Measurements from ENCODE around the gene TBC1D30. TPM values are rescaled to one million over a fixed set of nuclear protein-coding genes. Genes with fewer than 3 reads are reported as not detected.

Gene TBC1D30
- total and polyA plus RNA-seq, 11 donors, result 0.15 to 2.9 (median 0.67) TPM

DNA sequence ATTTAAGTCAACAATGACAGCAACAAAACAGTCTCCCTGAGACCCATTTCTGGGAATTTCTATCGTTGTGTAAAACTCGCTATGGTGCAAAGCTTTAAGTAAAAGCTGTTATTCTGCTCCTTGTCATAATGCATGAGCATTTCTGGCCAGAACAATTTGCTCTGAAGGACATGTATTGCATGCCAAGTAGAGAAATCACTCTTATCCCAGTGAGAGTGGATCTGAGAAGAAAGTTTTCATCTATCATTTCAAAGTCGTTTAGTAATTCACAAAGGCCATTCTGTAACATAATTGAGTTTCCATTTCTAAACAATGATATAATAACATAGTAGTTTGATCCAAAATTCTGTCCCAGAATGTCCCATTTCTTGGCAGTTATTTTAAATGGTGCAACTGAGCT, 86.6 kb downstream of the TBC1D30 start:
- no peaks in the 10 kb centered on the region for H3K27me3 ChIP-seq
- TF ChIP-seq, protein P1, sequence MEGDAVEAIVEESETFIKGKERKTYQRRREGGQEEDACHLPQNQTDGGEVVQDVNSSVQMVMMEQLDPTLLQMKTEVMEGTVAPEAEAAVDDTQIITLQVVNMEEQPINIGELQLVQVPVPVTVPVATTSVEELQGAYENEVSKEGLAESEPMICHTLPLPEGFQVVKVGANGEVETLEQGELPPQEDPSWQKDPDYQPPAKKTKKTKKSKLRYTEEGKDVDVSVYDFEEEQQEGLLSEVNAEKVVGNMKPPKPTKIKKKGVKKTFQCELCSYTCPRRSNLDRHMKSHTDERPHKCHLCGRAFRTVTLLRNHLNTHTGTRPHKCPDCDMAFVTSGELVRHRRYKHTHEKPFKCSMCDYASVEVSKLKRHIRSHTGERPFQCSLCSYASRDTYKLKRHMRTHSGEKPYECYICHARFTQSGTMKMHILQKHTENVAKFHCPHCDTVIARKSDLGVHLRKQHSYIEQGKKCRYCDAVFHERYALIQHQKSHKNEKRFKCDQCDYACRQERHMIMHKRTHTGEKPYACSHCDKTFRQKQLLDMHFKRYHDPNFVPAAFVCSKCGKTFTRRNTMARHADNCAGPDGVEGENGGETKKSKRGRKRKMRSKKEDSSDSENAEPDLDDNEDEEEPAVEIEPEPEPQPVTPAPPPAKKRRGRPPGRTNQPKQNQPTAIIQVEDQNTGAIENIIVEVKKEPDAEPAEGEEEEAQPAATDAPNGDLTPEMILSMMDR (IDR thresholded peaks at IDR 0.05), result no peak
- TF ChIP-seq POLR2A (IDR thresholded peaks at IDR 0.05), result no peak
- ATAC-seq (no peak), DNase-seq (no peak)
- intact Hi-C loops (cut with DNase I), result no loop called here
- H3K36me3 ChIP-seq, result no peaks in the 10 kb centered on the region
- no peaks in the 10 kb centered on the region for H3K9me3 ChIP-seq
- WGBS, 4 donors, result 55 to 69% (median 67%) methylated on average over 3 of the region's 3 CpGs
- peaks cover 0 to 9% (median 0%) of the 10 kb centered on the region in 12 donors for H3K4me1 ChIP-seq
- H3K27ac ChIP-seq, result no peak overlapping the region
- no peak overlapping the region for H3K4me3 ChIP-seq

DNA sequence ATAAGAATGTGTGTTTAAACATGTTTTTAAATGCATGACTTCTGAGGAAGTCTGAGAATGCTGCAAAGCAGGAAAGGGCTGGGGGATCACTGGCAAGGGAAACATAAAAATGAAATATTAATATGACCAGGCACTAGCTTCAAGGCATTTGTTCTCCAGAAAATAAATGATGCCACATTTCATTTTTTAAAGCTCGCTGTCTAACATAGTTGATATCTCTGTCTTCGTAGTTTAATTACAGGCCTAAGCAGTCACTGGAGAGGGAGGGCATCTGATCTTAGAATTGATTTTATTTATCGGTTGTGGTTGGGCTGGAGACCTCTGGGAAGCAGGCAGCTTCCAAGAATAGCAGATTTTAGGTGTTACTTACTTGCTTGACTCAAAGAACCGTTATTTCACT, 87.5 kb downstream of the TBC1D30 start:
- Histone ChIP-seq H3K9me3 (no peaks in the 10 kb centered on the region), H3K4me3 (no peak overlapping the region), H3K27ac (no peak overlapping the region), H3K4me1 (peaks cover 0 to 9% (median 0%) of the 10 kb centered on the region in 12 donors), H3K27me3 (no peaks in the 10 kb centered on the region), H3K36me3 (no peaks in the 10 kb centered on the region)
- WGBS, 4 donors, result 70 to 77% (median 75%) methylated on average over 4 of the region's 4 CpGs
- DNase-seq (no peak), ATAC-seq (no peak)
- intact Hi-C loops (cut with DNase I), result no loop called here
- no peak for TF ChIP-seq POLR2A (IDR thresholded peaks at IDR 0.05)
- TF ChIP-seq, protein P1 (IDR thresholded peaks at IDR 0.05), result no peak

DNA sequence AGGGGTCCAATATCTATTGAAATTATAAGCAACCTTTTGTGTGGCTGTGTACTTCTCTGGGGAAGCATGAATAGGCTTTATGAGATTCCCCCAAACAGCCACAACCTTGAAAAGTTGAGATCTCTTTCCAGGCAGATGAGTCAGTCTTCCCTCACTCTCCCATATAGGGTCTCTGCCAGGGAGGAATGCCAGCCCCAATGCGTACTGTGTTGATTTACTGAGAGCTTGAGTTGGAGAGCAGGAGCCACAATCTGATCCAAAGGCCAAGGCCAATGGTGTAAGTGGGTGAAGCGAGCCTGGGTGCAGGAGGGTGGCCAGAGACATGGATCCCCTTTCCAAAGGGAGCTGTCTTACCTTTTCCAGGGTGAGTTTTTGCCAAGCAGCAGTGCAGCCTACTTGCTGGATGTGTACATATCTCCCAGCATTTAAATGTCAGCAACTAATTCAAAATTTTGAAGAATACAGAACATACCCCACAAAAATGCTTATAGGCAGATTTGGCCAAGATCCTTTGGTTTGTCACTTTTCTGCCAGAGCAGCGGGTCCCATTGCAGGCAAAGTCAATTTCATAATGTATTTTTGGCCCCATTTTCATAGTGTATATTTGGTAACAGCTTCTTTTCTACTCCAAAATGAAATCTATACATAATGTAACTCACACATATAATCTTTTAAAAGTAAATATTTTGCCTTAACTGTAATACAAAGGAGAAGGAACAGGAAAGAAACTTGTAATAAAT, 88.2 kb downstream of the TBC1D30 start:
- ATAC-seq (peak in 2 of 4 donors; percentile 81 to 84), DNase-seq (peak in 1 of 5 donors; percentile 43)
- 61 to 88% (median 81%) methylated on average over 3 of the region's 3 CpGs for WGBS, 4 donors
- H3K27ac ChIP-seq, result no peak overlapping the region
- no peak overlapping the region for H3K4me3 ChIP-seq
- intact Hi-C loops (cut with DNase I), result no loop called here
- TF ChIP-seq, protein P1 (IDR thresholded peaks at IDR 0.05), result no peak
- no peak for TF ChIP-seq POLR2A (IDR thresholded peaks at IDR 0.05)
- H3K27me3 ChIP-seq, result no peaks in the 10 kb centered on the region
- H3K9me3 ChIP-seq, result no peaks in the 10 kb centered on the region
- peaks cover 0 to 9% (median 0%) of the 10 kb centered on the region in 12 donors for H3K4me1 ChIP-seq
- no peaks in the 10 kb centered on the region for H3K36me3 ChIP-seq

DNA sequence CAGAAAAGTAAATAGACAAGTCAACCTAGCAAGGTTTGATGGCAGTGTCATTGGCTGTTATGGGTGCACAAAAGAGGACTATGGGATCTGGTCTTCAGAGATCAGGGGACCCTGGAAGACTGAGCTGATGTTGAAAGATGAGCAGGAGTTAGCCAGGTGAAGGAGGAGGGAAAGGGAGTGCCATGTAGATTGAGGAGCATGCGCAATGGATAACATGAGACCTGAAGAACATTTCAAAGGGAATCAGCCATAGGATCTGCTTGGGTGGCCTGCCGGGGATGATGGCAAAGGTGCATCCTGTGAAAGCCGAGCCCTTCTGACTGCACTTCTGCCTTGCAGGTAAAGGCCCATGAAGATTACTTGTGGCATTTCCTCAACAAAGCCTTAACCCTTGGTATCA, 90.8 kb downstream of the TBC1D30 start:
- TF ChIP-seq, protein P1 (IDR thresholded peaks at IDR 0.05), result no peak
- no peak for TF ChIP-seq POLR2A (IDR thresholded peaks at IDR 0.05)
- WGBS, 4 donors, result 75 to 92% (median 85%) methylated on average over 3 of the region's 3 CpGs
- no peak overlapping the region for H3K27ac ChIP-seq
- ATAC-seq (no peak), DNase-seq (no peak)
- no peaks in the 10 kb centered on the region for H3K36me3 ChIP-seq
- intact Hi-C loops (cut with DNase I), result no loop called here
- H3K9me3 ChIP-seq, result no peaks in the 10 kb centered on the region
- peaks cover 0 to 9% (median 0%) of the 10 kb centered on the region in 12 donors for H3K4me1 ChIP-seq
- H3K27me3 ChIP-seq, result no peaks in the 10 kb centered on the region
- no peak overlapping the region for H3K4me3 ChIP-seq
